ENCODE data around the gene MC2R. TPM values are rescaled to one million over a fixed set of nuclear protein-coding genes. Genes with fewer than 3 reads are reported as not detected.

The MC2R gene
- polyA plus RNA-seq, 1 experiment = not detected

DNA sequence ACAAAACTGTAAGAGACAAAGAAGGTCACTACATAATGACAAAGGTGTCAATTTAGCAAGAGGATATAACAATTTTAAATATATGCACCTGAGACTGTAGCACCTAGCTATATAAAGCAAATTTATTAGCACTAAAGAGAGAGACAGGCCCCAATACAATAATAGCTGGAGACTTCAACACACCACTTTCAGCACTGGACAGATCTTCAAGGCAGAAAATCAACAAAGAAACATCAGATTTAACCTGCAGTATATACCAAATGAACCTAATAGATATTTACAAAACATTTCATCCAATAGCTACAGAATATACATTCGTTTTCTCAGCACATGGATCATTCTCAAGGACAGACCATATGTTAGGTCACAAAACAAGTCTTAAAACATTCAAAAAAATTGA lies 14.7 kb downstream of the MC2R start:
- Histone ChIP-seq H3K27me3 (ENCODE audit: control insufficient read depth, insufficient read depth, low read length) (no peaks in the 10 kb centered on the region), H3K36me3 (ENCODE audit: control insufficient read depth, insufficient read depth, low read length) (no peaks in the 10 kb centered on the region), H3K4me3 (ENCODE audit: low read depth, low read length) (no peak overlapping the region)
- TF ChIP-seq, protein P1, sequence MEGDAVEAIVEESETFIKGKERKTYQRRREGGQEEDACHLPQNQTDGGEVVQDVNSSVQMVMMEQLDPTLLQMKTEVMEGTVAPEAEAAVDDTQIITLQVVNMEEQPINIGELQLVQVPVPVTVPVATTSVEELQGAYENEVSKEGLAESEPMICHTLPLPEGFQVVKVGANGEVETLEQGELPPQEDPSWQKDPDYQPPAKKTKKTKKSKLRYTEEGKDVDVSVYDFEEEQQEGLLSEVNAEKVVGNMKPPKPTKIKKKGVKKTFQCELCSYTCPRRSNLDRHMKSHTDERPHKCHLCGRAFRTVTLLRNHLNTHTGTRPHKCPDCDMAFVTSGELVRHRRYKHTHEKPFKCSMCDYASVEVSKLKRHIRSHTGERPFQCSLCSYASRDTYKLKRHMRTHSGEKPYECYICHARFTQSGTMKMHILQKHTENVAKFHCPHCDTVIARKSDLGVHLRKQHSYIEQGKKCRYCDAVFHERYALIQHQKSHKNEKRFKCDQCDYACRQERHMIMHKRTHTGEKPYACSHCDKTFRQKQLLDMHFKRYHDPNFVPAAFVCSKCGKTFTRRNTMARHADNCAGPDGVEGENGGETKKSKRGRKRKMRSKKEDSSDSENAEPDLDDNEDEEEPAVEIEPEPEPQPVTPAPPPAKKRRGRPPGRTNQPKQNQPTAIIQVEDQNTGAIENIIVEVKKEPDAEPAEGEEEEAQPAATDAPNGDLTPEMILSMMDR (IDR thresholded peaks at IDR 0.05; ENCODE audit: insufficient read depth, low read depth, low read length) = no peak
- ChIA-PET POLR2A (no interaction called here), CTCF (no interaction called here)
- no peak for DNase-seq (ENCODE audit: low read depth)

DNA sequence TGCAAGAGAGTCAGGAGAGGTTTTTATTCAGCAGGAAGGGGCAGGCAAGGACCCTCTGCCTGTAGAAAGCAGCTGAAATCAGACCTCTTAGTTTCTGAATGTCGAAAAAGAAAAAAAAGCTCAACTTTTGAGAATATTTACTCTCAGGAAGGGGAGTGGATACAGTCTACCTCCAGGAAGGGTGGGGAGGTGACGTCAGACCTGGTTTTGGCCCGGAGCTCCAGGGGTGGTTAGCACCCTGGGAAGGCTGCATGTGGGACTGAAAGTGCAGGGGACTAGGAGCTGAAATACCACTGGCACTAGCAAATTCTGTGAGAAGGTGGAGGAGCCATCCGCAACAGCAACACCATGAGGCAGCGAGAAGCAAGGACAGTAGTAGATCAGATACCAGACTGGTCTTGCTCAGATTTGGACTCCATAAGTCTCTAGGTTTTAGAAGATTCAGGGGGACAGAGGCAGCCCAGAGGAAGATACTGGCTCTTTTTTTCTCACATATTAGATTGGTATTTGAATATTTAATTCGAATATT lies 19.8 kb downstream of the MC2R start:
- ChIA-PET POLR2A (no interaction called here), CTCF (no interaction called here)
- H3K4me3 ChIP-seq (ENCODE audit: low read depth, low read length) = no peak overlapping the region
- TF ChIP-seq, protein P1 (IDR thresholded peaks at IDR 0.05; ENCODE audit: insufficient read depth, low read depth, low read length) = no peak
- no peaks in the 10 kb centered on the region for H3K36me3 ChIP-seq (ENCODE audit: control insufficient read depth, insufficient read depth, low read length)
- DNase-seq (ENCODE audit: low read depth) = no peak
- H3K27me3 ChIP-seq (ENCODE audit: control insufficient read depth, insufficient read depth, low read length) = no peaks in the 10 kb centered on the region

DNA sequence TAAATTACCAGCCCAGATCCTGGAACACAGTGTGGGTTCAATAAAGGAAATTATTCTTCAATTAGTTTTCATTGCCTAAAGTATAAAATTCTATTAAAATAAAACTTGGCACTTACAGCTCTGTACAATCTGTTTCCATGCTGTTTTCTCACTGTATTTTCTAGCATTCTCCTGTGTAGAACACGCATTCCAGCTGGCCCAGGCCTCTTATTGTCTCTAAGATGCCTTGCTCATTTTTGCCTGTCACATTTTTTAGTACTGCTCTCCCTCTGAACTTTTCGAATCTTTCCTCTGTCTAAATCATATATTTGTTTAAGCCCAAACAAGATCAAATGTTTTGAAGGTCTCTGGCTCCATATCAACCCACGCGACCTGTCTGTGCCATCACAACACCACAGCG lies 20.8 kb downstream of the MC2R start:
- TF ChIP-seq, protein P1 (IDR thresholded peaks at IDR 0.05; ENCODE audit: insufficient read depth, low read depth, low read length) = no peak
- no peak for DNase-seq (ENCODE audit: low read depth)
- no peaks in the 10 kb centered on the region for H3K36me3 ChIP-seq (ENCODE audit: control insufficient read depth, insufficient read depth, low read length)
- POLR2A ChIA-PET = no interaction called here
- no peak overlapping the region for H3K4me3 ChIP-seq (ENCODE audit: low read depth, low read length)
- no peaks in the 10 kb centered on the region for H3K27me3 ChIP-seq (ENCODE audit: control insufficient read depth, insufficient read depth, low read length)
- CTCF ChIA-PET = no interaction called here

DNA sequence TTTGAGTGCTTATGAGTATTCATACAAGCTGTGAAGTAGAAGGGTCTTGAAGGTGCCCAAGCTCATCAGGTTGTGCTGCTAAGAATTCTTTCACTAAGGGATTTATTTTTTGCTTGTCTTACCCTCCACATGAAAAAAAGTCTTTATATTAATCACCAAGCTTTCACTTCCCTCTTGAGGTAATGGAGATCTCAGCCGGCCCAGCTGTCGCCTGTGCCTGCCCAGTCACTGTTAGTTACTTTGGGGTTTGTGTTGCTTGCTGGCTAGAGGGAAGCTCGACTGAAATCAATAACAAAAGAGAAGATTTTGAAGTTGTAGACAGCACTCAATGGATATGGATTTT lies 21.9 kb downstream of the MC2R start:
- ChIA-PET POLR2A (no interaction called here), CTCF (no interaction called here)
- TF ChIP-seq, protein P1 (IDR thresholded peaks at IDR 0.05; ENCODE audit: insufficient read depth, low read depth, low read length) = no peak
- Histone ChIP-seq H3K4me3 (ENCODE audit: low read depth, low read length) (no peak overlapping the region), H3K36me3 (ENCODE audit: control insufficient read depth, insufficient read depth, low read length) (no peaks in the 10 kb centered on the region), H3K27me3 (ENCODE audit: control insufficient read depth, insufficient read depth, low read length) (no peaks in the 10 kb centered on the region)
- DNase-seq (ENCODE audit: low read depth) = no peak

DNA sequence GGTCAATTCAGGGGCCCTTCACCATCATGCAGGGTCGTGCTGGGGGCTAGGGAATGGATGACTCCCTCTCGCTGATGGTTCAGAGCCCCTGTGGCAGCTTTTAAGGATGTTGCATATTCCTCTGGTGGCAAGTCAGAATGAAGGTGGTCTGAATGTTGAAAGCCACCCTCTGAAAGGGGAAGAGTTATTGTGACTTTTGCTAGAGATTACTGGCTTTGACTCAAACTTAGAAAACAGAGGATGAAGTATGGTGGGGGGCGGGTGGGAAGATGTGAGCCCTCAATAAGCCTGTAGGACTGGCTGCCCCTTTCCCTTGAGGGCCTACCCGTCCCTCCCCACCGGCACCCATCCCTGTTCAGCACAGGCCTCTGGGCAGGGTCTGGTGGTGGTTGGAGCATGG lies 23.2 kb downstream of the MC2R start:
- H3K4me3 ChIP-seq (ENCODE audit: low read depth, low read length) = no peak overlapping the region
- no peak for DNase-seq (ENCODE audit: low read depth)
- no peaks in the 10 kb centered on the region for H3K36me3 ChIP-seq (ENCODE audit: control insufficient read depth, insufficient read depth, low read length)
- ChIA-PET POLR2A (no interaction called here), CTCF (interaction anchor here (0.6 kb wide), 1 partner anchor 55 kb away, joined by 3 read pairs; no protein-coding TSS in a partner anchor)
- no peaks in the 10 kb centered on the region for H3K27me3 ChIP-seq (ENCODE audit: control insufficient read depth, insufficient read depth, low read length)
- TF ChIP-seq, protein P1 (IDR thresholded peaks at IDR 0.05; ENCODE audit: insufficient read depth, low read depth, low read length) = no peak

Data from BJ (cell line).